GM21786 (cell line): Measurements from ENCODE around the gene PAFAH1B2.
"Not testable (repeated sequence)": the region's sequence is repeated elsewhere in the genome, so short reads cannot be mapped to it uniquely, and the experiment has no call there.

Source experiments
- ATAC-seq: cut with Tn5 transposase; IDR thresholded peaks from one replicate; pipeline ENCODE4 v1.9.1; 2021; ENCODE audit not compliant: unreplicated experiment

Gene PAFAH1B2

DNA sequence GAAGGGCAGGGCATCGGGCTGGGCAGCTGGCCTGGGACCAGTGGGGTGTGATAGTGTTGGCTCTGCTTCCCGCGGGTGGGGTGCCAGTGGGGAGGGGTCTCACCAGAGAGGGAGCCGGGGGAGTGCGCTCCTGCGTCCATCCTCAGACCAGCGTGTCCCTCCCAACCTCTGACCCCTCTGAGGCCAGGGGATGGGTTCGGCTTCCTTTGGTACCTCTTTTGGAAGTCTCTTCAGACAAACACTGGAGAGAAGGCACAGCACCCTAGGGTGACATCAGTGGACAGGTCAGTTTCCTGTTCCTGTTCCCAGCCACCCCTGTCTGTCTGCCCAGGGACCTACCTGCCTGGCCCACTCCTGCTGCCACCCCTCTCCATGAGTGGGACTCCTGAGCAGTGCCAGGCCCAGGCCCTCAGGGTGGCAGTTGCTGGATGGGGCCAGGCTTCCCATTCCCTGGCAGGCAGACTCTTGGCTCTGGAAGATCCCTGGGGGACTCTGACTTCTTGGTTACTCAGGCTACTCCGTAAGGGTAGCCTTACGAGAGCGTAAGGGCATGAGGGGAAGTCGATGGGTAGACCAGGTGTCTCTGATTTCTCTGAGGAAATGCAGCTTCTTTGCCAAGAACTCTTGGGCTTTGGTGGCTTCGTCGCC, 57.7 kb downstream of the PAFAH1B2 start:
- ATAC-seq = no peak

DNA sequence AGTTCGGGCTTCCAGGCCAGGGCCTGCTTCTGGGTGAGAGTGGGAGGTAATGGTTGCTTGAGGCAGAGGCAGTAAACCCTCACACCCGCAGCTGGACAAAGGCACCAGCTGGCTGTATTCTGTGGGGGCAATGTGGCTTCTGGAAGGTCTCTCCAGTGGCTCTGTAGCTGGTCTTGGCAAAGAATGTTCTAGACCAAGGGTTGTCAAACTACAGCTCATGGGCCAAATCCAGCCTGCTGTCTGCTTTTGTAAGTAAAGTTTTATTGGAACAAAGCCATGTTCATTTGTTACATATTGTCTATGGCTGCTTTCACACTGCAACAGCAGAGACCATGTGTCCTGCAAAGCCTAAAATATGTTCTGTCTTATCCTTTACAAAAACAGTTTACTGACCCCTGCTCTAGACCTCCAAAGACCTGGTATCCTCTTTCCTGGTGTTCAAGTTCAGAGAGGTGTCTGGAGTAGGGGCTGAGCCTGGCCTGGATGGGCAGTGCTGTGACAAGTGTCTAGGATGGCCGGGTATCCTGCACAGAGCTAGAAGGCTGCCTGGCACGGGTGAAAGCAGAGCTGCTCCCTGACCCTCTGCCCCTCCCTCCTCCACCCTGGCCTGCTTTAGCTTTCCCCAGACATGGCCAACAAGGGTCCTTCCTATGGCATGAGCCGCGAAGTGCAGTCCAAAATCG, 58.4 kb downstream of the PAFAH1B2 start:
- ATAC-seq = no peak

DNA sequence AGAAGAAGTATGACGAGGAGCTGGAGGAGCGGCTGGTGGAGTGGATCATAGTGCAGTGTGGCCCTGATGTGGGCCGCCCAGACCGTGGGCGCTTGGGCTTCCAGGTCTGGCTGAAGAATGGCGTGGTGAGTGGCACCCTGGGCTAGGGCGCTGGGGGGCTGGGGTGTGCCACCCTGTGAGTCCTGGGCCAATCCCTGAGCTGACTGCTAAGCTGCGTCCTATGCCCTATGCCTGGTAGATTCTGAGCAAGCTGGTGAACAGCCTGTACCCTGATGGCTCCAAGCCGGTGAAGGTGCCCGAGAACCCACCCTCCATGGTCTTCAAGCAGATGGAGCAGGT, 59.0 kb downstream of the PAFAH1B2 start:
- no peak for ATAC-seq

GRCh38 chr11:117204283-117205080, 60.4 kb downstream of the PAFAH1B2 start:
- no peak for ATAC-seq

DNA sequence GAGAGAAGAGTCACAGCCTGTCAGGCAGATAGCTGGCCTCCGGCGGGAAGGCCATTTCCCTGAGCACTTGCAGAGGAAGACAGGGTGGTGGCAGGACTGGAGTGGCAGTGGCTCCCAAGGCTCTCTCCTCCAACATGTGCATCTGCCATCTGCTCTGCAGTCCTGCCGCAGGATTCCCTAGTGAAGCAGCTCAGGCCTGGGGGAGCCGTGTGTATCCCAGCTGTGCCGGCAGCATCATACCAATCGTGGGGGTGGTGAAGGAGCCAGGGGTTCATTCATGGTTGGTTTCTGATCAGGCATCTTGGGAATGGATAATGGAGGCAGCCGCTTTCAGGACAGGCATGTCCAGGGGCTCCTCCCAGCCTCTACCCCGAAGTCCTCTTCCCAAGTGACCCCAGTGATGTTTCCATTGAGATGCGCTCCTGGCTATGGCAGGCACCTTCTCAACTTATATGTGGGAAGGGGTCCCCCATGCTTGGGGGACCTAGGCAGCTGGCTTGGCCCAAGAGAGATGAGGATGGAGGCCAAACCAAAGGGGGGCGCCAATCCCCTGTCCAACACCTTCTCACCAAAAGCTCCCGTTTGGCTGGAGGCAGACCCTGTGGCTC, 61.2 kb downstream of the PAFAH1B2 start:
- ATAC-seq = no peak

DNA sequence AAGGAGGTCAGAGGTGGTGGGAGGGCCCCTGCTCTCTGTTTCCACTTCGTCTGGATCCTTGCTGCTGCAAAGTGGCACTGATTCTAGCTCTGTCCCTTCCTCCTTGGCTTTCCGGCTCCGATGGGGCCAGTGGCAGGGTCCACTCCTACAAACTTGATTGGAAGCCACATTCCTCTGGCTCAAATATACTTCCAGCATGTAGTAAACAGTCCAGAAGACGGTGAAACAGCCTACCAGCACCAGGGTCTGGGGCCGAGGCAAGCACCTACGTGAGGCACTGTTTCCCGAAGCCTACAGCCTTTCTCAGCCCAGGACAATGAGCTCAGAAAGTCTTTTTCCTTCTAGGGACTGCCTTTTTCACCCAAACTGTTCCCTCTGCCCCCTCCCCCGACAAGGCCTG, 62.0 kb downstream of the PAFAH1B2 start:
- not testable (repeated sequence) for ATAC-seq

GRCh38 chr11:117206859-117207258, 62.8 kb downstream of the PAFAH1B2 start:
- not testable (repeated sequence) for ATAC-seq

DNA sequence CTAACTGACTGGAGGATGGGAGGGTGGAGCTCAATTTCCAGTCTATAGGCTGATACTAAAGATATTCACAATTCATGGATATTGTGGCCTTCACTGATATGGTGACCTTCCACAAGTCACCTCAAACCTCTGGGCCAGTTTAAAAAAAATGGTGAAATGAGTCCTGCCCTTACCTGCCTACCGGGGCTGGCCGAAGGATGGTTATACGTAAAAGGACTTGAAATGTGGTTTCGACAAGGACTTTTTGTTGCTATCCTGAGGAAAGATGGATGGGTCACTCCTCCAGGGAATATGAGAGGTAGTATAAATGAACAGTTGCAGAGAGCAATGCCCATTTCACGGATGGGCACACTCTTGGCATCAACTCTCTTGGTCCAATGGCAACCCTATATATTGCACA, 63.4 kb downstream of the PAFAH1B2 start:
- ATAC-seq = not testable (repeated sequence)

DNA sequence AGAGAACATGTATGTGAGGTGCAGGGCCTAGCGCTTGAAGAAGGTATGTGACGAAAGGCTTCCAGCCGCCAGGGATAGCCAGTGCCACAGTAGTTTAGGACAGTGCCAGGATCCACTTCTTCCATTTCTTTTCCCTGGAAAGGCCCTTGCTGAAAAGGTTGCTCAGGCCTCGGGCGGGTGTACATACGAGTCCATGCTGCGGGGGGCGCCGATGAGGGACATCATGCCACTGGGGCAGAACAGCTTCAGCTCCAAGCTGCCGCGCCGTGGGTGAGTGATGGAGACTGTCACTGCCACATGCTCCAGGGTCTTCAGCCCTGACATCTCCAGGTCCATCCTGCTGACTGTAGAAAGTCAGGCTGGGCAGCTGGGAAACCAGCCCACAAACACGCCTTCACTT, 64.6 kb downstream of the PAFAH1B2 start:
- ATAC-seq = not testable (repeated sequence)

- not testable (repeated sequence) for ATAC-seq
Observed at GRCh38 chr11:117209351-117210125, 65.5 kb downstream of the PAFAH1B2 start.

GRCh38 chr11:117210620-117211019, 66.5 kb downstream of the PAFAH1B2 start:
- no peak for ATAC-seq

DNA sequence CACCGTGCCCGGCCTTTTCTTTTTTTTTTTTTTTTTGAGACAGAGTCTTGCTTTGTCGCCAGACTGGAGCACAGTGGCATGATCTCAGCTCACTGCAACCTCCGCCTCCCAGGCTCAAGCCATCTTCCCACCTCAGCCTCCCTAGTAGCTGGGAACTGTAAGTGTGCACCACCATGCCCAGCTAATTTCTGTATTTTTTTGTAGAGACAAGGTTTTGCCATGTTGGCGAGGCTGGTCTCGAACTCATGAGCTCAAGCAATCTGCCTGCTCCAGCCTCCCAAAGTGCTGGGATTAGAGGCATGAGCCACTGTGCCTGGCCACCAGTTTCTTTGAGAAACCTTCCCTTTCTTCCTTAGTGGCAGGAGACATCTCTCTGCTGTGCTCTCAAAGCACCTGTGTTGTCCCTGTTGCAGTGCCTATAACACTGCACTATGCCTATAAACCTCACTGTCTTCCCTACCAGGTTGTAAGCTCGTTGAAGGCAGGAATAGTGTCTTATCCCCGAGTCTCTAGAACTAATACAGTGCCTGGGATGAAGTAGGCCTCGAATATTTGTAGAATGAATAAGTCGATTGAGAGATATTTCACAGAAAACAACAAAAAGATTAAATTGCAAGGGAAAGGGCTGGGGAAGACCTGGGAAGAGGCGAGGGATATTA, 68.7 kb downstream of the PAFAH1B2 start:
- no peak for ATAC-seq

GRCh38 chr11:117214404-117215110, 70.5 kb downstream of the PAFAH1B2 start:
- ATAC-seq = no peak

GRCh38 chr11:117217141-117218084, 73.3 kb downstream of the PAFAH1B2 start:
- no peak for ATAC-seq

- no peak for ATAC-seq
Observed at GRCh38 chr11:117218133-117218915, 74.2 kb downstream of the PAFAH1B2 start.

DNA sequence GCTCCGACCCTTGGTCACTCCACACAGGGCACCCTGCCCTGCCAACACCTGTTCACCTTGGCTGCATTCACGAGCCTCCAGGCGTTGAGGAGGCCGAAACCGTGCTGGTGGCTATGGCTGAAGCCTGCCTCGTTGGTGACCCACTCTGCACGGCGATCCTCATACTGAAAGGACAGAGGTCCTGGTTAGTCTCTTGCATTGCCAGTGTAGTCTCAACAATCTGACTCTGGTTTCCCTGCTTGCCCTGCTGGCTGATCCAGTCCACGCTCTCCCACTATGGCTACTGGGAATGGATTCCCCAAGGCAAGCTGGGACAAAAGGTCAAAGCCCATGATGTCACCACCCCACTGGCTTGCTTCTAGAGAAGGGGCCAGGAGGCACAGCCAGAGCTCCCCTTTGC, 74.9 kb downstream of the PAFAH1B2 start:
- no peak for ATAC-seq

GRCh38 chr11:117219455-117219854, 75.4 kb downstream of the PAFAH1B2 start:
- no peak for ATAC-seq

- ATAC-seq = no peak
Observed at GRCh38 chr11:117219995-117220394, 75.9 kb downstream of the PAFAH1B2 start.
